H1 (cell line): Measurements from ENCODE around the gene FOXN3.

Experiments used
- EZH2 ChIP-seq: fragments of 200-600 bp; sonication (generic); IDR thresholded peaks from 2 replicates; pipeline ENCODE4 v1.7.1; 2012; ENCODE audit warnings: low read depth, mild to moderate bottlenecking, moderate library complexity, low read length, inconsistent platforms; ENCODE audit not compliant: severe bottlenecking
- SP2 ChIP-seq: IDR thresholded peaks from 2 replicates; pipeline ENCODE4 v1.6.1; 2012; ENCODE audit warnings: mild to moderate bottlenecking, low read length, inconsistent platforms

- TF ChIP-seq SP2 (no peak), EZH2 (no peak)
These were observed 77.9 kb downstream of the FOXN3 start for GRCh38 chr14:89339158-89339557.
